Activated naive CD4-positive, alpha-beta T cell treated with anti-CD3 and anti-CD28 coated beads, Interleukin-2, amount 50 U/mL, for 72 hours (primary cell): ENCODE results near the gene NPAS3. TPM values are rescaled to one million over a fixed set of nuclear protein-coding genes. Genes with fewer than 3 reads are reported as not detected.

Source experiments
- ATAC-seq, 2 donors: fragments of 150-1000 bp; cut with Tn5 transposase; 2 replicates each; pipeline ENCODE4 v1.10.0; 2021; ENCODE audit warnings: mild to moderate bottlenecking in 2 of 2, moderate library complexity in 2 of 2
- DNase-seq, 2 donors: peaks; one replicate each; pipeline ENCODE4 v3.0.0; 2021 to 2022; ENCODE audit warnings: low spot score in 2 of 2
- H3K27ac Mint-ChIP-seq, 2 donors: one replicate each; pipeline ENCODE4 v1.8.0; 2022; ENCODE audit warnings: mild to moderate bottlenecking in 2 of 2, mixed read lengths in 2 of 2
- H3K36me3 Mint-ChIP-seq, 2 donors: one replicate each; pipeline ENCODE4 v1.8.0; 2022; ENCODE audit warnings: mixed read lengths in 2 of 2
- H3K9me3 Mint-ChIP-seq, 2 donors: one replicate each; pipeline ENCODE4 v1.8.0; 2022; ENCODE audit warnings: mixed read lengths in 2 of 2
- total RNA-seq, 2 donors: library from RNA; stranded (reverse); gene quantifications; one replicate each; pipeline ENCODE4 v1.2.3, GENCODE V29; 2022

The NPAS3 gene
- total RNA-seq, 2 donors from 2014 or later, result not detected

- no peak for DNase-seq
- Mint-ChIP-seq H3K9me3 (peaks cover 5 to 10% of the 10 kb centered on the region in 2 donors), H3K36me3 (no peaks in the 10 kb centered on the region), H3K27ac (no peak overlapping the region)
- ATAC-seq, result no peak
These were observed 281.3 kb downstream of the NPAS3 start for GRCh38 chr14:33219957-33220356.

- DNase-seq (no peak), ATAC-seq (no peak)
- Mint-ChIP-seq H3K27ac (no peak overlapping the region), H3K36me3 (no peaks in the 10 kb centered on the region), H3K9me3 (peaks cover 0 to 3% of the 10 kb centered on the region in 2 donors)
These were observed 290.7 kb downstream of the NPAS3 start for GRCh38 chr14:33229269-33229929.

DNA sequence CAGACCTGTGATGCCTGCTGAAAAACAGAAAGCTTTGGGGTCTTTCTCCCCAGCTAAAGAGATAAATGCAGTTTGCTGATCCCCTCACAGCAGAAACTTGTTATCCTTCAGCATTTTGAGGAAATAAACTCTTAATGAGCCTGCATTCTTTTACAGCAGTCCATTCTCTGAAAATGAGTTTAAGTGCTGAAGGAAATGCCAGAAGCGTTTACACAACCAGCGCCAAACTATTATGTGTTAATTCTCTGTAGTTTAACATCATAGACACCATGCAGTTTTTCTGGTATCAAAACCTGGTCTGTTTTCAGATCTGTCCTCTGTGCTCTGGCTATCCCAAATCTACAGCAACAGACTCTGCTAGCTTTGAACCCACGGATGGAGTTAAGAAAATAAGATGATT is 291.3 kb downstream of the NPAS3 start:
- H3K36me3 Mint-ChIP-seq, result no peaks in the 10 kb centered on the region
- H3K9me3 Mint-ChIP-seq, result peaks cover under 1 to 3% of the 10 kb centered on the region in 2 donors

DNA sequence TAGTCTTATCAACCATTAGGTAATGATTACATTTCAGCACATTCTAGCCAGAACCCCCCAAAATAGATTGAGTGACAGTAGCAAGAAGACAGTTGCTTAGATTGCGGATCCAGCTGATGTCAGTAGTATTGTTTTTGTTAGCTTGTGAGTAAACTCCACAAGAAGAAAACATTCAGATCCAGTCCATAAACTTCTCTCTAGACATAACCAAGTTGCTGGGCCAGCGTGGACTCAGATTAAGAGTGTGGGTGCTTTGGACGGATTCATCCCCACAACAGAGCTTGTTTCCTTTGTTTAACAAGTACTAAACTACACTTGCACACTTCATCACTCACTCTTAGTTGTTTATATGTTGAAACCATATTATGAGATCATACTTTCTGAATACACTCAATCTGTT is 293.4 kb downstream of the NPAS3 start:
- Mint-ChIP-seq H3K36me3 (no peaks in the 10 kb centered on the region), H3K27ac (no peak overlapping the region), H3K9me3 (peaks cover 3 to 4% of the 10 kb centered on the region in 2 donors)
- DNase-seq, result no peak
- ATAC-seq, result no peak

More for the DNA sequence above, 291.3 kb downstream of the NPAS3 start:
- ATAC-seq (no peak), DNase-seq (no peak)
- no peak overlapping the region for H3K27ac Mint-ChIP-seq

GRCh38 chr14:33237115-33237740 is 298.5 kb downstream of the NPAS3 start:
- Mint-ChIP-seq H3K27ac (no peak overlapping the region), H3K36me3 (no peaks in the 10 kb centered on the region), H3K9me3 (peaks cover 0 to 11% of the 10 kb centered on the region in 2 donors)
- ATAC-seq, result no peak
- no peak for DNase-seq

DNA sequence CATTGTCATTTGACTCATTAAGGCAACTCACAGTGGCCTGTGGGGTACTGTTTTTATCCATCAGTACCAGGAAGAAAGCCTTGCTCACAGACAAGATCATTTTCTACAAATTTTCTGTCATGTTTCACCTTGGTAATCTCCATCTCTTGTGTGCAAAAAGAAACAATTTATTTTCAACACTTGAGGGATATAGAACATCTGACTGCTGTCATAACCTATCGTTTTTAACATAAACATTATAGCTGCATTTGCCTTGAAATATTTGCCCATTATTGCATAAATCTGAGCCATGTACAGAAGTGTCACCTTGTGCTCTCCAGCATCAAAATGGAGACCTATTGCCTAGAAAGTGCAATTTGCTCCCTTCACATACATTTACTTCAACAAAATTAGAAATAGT is 300.8 kb downstream of the NPAS3 start:
- Mint-ChIP-seq H3K36me3 (no peaks in the 10 kb centered on the region), H3K27ac (no peak overlapping the region), H3K9me3 (peaks cover 0 to 11% of the 10 kb centered on the region in 2 donors)

DNA sequence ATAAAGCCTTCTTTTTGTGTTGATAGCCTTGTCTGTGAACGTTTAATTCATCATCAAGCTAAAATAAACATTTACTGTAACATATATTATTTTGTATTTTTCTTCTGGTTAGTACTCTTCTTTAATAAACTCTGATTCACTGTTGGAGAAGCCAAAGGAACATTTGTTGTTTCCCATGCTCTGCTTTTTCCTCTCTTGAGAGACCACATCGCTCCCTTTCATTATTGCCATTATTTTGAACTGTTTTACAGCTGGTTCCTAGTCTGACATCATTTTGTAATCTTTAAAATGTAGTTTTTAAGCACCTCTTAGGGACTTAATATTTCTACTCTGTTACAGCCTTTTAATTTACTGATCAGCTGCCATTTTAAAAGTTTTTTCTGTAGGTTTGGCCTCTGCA is 301.8 kb downstream of the NPAS3 start:
- no peaks in the 10 kb centered on the region for H3K36me3 Mint-ChIP-seq
- H3K27ac Mint-ChIP-seq, result no peak overlapping the region
- peaks cover 0 to 7% of the 10 kb centered on the region in 2 donors for H3K9me3 Mint-ChIP-seq
- no peak for DNase-seq
- no peak for ATAC-seq

More for the DNA sequence above, 300.8 kb downstream of the NPAS3 start:
- no peak for ATAC-seq
- DNase-seq, result no peak

DNA sequence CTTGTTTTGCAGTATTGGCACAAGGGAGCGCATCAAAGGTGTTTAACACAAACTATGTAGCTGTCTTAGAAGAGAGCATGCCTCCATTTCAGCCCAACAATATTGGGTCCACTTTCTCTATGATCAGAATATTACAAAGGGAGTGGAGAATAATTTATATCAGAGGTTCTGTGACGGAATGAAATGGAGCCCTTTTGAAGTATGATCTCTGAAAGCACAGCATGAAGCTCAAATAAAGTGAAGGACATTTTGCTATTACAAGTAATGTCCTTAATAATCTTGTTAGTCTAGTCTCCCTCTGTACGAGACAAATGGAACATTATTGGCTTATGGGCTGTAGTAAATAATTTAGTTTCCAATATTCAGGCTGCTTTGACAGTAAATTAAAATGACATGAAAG is 302.7 kb downstream of the NPAS3 start:
- ATAC-seq (no peak), DNase-seq (no peak)
- Mint-ChIP-seq H3K27ac (no peak overlapping the region), H3K9me3 (peaks cover 0 to 7% of the 10 kb centered on the region in 2 donors), H3K36me3 (no peaks in the 10 kb centered on the region)

- Mint-ChIP-seq H3K27ac (no peak overlapping the region), H3K9me3 (peaks cover 0 to 8% of the 10 kb centered on the region in 2 donors), H3K36me3 (no peaks in the 10 kb centered on the region)
- no peak for DNase-seq
- ATAC-seq, result no peak
These were observed 310.6 kb downstream of the NPAS3 start for GRCh38 chr14:33249233-33249820.

DNA sequence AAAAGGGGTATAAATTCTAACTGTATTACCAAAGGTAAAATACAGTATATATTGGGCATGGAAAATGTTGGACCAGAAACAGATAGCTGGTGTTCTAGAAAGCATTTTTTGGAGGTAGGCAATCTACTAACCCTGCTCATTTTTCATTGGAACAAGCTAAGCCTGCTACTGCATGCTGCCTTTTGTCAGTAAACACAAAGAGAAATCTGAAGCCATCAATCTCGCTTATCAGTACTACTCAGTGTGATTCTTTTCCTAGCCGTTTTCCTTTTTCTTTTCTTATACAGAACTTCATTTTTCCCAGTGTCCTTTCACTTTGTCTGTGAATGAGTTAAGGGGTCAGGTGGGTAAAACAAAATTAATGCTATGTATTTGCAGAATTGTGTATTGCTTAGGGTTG is 312.3 kb downstream of the NPAS3 start:
- no peak overlapping the region for H3K27ac Mint-ChIP-seq
- DNase-seq (no peak), ATAC-seq (no peak)
- no peaks in the 10 kb centered on the region for H3K36me3 Mint-ChIP-seq
- peaks cover 0 to 8% of the 10 kb centered on the region in 2 donors for H3K9me3 Mint-ChIP-seq

GRCh38 chr14:33254342-33254741 is 315.7 kb downstream of the NPAS3 start:
- no peaks in the 10 kb centered on the region for H3K36me3 Mint-ChIP-seq
- ATAC-seq (no peak), DNase-seq (no peak)
- H3K27ac Mint-ChIP-seq, result no peak overlapping the region
- peaks cover 4 to 12% of the 10 kb centered on the region in 2 donors for H3K9me3 Mint-ChIP-seq

DNA sequence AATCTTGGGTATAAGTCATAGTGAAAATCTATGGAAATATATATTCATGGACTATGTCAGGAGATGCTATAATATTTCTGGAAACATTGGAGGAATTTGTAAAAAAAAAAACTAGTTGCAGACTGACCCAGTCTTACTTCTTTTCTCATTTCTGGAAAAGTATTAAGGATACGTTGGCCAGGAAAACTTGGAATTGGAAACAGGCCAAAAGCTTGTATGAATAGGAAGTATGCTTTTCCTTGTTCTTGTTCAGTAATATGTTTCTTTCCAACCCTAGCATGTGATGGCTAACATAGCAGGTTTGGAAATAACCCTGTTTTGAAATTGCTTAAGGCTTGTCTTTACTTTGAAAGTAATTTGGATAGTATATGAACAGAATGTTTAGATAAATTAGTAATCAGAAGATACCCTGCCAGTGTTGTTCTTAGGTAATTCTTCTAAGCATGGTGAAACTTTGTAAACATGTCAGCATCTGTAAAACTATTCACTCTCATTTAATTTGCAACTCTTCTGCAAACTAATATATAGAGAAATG is 316.2 kb downstream of the NPAS3 start:
- H3K36me3 Mint-ChIP-seq, result no peaks in the 10 kb centered on the region
- ATAC-seq, result no peak

DNA sequence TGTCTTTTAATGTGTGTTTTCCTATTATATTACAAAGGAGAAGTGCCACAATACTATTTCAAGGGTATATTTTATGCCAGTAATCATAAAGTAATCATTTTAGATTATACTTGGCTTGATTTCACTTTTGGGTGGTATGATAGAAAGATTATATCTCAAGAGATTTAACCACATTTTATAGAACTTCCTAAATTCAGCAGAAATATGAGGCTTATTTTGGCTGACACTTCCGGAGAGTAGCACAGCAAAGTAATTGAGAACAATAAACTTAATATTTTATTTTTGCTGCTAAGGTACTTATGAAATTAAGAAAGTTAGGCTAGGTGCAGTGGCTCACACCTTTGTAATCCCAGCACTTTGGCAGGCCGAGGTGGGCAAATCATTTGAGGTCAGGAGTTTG is 319.1 kb downstream of the NPAS3 start:
- H3K27ac Mint-ChIP-seq, result no peak overlapping the region
- H3K9me3 Mint-ChIP-seq, result peaks cover 8 to 21% of the 10 kb centered on the region in 2 donors
- no peak for DNase-seq
- no peaks in the 10 kb centered on the region for H3K36me3 Mint-ChIP-seq
- ATAC-seq, result no peak

More for the DNA sequence above, 316.2 kb downstream of the NPAS3 start:
- Mint-ChIP-seq H3K27ac (no peak overlapping the region), H3K9me3 (peaks cover 4 to 12% of the 10 kb centered on the region in 2 donors)
- DNase-seq, result no peak

GRCh38 chr14:33259764-33260163 is 321.1 kb downstream of the NPAS3 start:
- no peaks in the 10 kb centered on the region for H3K36me3 Mint-ChIP-seq
- DNase-seq, result no peak
- H3K9me3 Mint-ChIP-seq, result peaks cover 9 to 12% of the 10 kb centered on the region in 2 donors
- peak overlapping the region in 1 of 2 donors; percentile 55 for H3K27ac Mint-ChIP-seq
- no peak for ATAC-seq

DNA sequence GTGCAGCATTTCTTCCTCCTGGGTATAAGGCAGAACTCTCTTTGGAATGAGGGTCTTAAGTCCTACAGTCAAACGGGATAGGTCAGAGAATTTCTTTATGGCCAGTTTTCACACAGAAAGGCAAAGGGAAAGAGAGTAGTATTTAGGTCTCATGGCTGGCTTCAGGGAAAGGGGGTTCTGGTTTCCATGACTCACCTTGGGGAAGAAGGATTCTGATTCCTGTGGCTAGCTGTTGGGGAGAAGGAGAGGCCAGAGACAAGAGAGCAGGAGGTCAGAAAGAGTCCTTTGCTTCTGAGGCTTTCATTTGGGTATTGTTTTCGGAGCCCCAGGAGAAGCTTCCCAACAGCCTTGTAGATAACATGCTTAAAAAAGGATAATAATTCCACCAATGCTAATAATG is 332.5 kb downstream of the NPAS3 start:
- ATAC-seq (no peak), DNase-seq (no peak)
- Mint-ChIP-seq H3K9me3 (peaks cover 0 to 3% of the 10 kb centered on the region in 2 donors), H3K36me3 (no peaks in the 10 kb centered on the region), H3K27ac (no peak overlapping the region)

DNA sequence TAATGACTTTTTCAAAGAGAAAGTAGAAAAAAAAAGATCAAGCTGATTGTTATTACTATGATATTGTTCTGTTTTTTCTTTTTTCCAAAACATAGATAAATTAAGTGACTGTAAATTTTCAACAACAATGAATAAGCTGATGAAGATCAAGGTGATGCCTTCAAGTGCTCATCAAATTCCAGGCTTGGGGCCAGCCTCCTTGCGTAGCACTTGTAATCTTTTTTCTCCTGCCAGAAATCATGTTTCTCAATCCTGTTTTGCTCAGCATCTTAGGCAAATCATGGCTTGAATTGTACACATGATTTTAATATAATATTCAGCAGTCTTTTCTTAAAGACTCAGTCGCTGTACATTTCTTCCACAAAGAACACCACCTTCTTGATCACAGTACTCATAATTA is 333.2 kb downstream of the NPAS3 start:
- no peak for ATAC-seq

DNA sequence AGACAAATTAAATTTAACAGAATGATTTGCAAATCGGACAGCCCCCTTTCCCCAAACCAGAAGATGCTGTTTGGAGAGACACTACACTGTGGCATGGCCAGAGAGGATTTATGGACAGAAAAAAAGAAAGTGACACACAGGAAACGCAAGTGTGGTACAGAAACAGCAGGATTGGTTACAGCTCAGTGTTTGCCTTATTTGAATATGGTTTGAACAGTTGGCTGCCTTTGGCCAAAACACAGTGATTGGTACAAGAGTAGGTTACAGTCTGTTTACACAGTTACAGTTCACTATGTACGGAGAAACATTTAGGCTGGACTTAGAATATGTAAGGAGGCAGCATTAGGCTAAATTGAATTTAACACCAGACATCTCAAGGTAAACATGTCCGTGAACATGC is 335.3 kb downstream of the NPAS3 start:
- no peaks in the 10 kb centered on the region for H3K36me3 Mint-ChIP-seq
- no peak for ATAC-seq
- DNase-seq, result no peak
- peaks cover 3 to 8% of the 10 kb centered on the region in 2 donors for H3K9me3 Mint-ChIP-seq
- no peak overlapping the region for H3K27ac Mint-ChIP-seq

More for the DNA sequence above, 333.2 kb downstream of the NPAS3 start:
- DNase-seq, result no peak
- peaks cover 0 to 3% of the 10 kb centered on the region in 2 donors for H3K9me3 Mint-ChIP-seq
- H3K27ac Mint-ChIP-seq, result no peak overlapping the region
- no peaks in the 10 kb centered on the region for H3K36me3 Mint-ChIP-seq
